Measurements from ENCODE around the gene NBPF20.

DNA sequence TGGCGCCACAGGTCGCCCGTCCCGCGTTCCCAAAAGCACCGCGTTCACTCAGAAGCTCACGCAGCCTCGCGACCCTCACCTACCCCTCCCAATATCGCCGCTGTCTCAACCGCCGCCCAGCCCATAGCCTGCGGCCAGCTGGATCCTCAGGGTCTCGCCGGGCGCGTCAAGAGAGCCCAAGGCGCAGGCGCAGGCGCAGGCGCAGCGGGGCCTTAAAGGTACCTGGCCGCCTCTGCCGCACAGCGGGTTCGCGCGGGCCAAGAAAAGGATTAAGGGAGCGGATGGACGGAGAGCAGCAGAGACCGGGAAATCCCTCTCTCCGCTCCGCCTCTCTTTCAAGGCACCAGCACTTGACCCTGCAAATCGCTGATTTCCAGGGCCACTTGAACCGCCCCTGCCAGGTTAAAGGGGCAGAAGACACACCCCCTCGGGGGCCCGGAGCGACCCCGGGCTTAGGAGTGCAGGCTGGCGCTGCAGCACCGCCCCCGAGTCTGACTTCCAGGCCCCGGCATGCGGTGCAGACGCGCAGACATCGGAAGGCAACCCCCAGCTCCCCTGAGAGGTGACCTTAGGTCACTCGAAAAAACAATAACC lies at the start of gene NBPF20:
- TF ChIP-seq EZH2phosphoT487 (IDR thresholded peaks at IDR 0.05; ENCODE audit: insufficient read depth, low read depth) (no peak), EZH2 (IDR thresholded peaks at IDR 0.05; ENCODE audit: insufficient read depth, poor library complexity, severe bottlenecking) (no peak)

Measured in GM23248 (cell line).